Smooth muscle cell (in vitro differentiated cells): ENCODE data around the gene SUPT20H. TPM values are rescaled to one million over a fixed set of nuclear protein-coding genes. Genes with fewer than 3 reads are reported as not detected.

Experiments used
- DNase-seq: peaks from one replicate; lab custom pipeline; 2025; ENCODE audit not compliant: unreplicated experiment; lab: John Stamatoyannopoulos, UW
- H2AFZ ChIP-seq: fragments of 200-600 bp; sonication (generic); 2 replicates; pipeline ENCODE4 v1.6.0; 2016; ENCODE audit warnings: antibody characterized with exemption, low read depth, mild to moderate bottlenecking
- H3F3A ChIP-seq: fragments of 200-600 bp; sonication (generic); 2 replicates; pipeline ENCODE4 v1.6.0; 2017; ENCODE audit warnings: antibody characterized with exemption, low read depth
- H3K27ac ChIP-seq: fragments of 200-600 bp; sonication (generic); 2 replicates; pipeline ENCODE4 v1.5.1; 2016; ENCODE audit warnings: low read depth, mild to moderate bottlenecking
- H3K27me3 ChIP-seq: fragments of 200-600 bp; sonication (generic); 2 replicates; pipeline ENCODE4 v1.6.1; 2016; ENCODE audit warnings: low read depth, mild to moderate bottlenecking
- H3K36me3 ChIP-seq: fragments of 200-600 bp; sonication (generic); 2 replicates; pipeline ENCODE4 v1.5.1; 2016; ENCODE audit warnings: low read depth
- H3K4me1 ChIP-seq: fragments of 200-600 bp; sonication (generic); 2 replicates; pipeline ENCODE4 v1.5.1; 2016; ENCODE audit warnings: low read depth
- H3K4me2 ChIP-seq: fragments of 200-600 bp; sonication (generic); 2 replicates; pipeline ENCODE4 v1.6.0; 2016; ENCODE audit warnings: mild to moderate bottlenecking
- H3K4me3 ChIP-seq: fragments of 200-600 bp; sonication (generic); 2 replicates; pipeline ENCODE4 v1.5.1; 2016; ENCODE audit warnings: mild to moderate bottlenecking
- H3K79me2 ChIP-seq: fragments of 200-600 bp; sonication (generic); 2 replicates; pipeline ENCODE4 v1.6.0; 2016; ENCODE audit warnings: low read depth, mild to moderate bottlenecking
- H3K9ac ChIP-seq: fragments of 200-600 bp; sonication (generic); 2 replicates; pipeline ENCODE4 v1.6.0; 2016; ENCODE audit warnings: low read depth
- H3K9me3 ChIP-seq: fragments of 200-600 bp; sonication (generic); replicated peaks from 2 replicates; pipeline ENCODE4 v1.5.1; 2016; ENCODE audit warnings: low read depth
- H4K20me1 ChIP-seq: fragments of 200-600 bp; sonication (generic); 2 replicates; pipeline ENCODE4 v1.6.0; 2016; ENCODE audit warnings: low read depth
- WGBS: methylation state at CpG from one replicate; pipeline ENCODE4 v1.1.7; 2016; ENCODE audit warnings: low lambda C conversion rate; 5-methylcytosine and 5-hydroxymethylcytosine counted together
- polyA plus RNA-seq: library from polyadenylated mRNA; unstranded; fragments of >200 nt; fragmentation: Nextera tagmentation; extraction: Ambion mirVana; gene quantifications from 2 replicates; pipeline ENCODE4 v1.2.1, GENCODE V29; 2016
- total RNA-seq: library from RNA; depleted of rRNA; stranded (reverse); fragments of >200 nt; gene quantifications from 2 replicates; pipeline ENCODE4 v1.2.3, GENCODE V29; 2014
- TF ChIP-seq, protein P1 (sequence below): fragments of 200-600 bp; sonication (generic); IDR thresholded peaks from 2 replicates; pipeline ENCODE4 v1.5.1; 2017; ENCODE audit warnings: borderline replicate concordance, mild to moderate bottlenecking, antibody characterized with exemption; ENCODE audit not compliant: insufficient read depth, poor library complexity, severe bottlenecking

Gene SUPT20H
- 86.4 and 116 TPM in 2 replicates for total RNA-seq
- 46.9 and 61.8 TPM in 2 replicates for polyA plus RNA-seq

DNA sequence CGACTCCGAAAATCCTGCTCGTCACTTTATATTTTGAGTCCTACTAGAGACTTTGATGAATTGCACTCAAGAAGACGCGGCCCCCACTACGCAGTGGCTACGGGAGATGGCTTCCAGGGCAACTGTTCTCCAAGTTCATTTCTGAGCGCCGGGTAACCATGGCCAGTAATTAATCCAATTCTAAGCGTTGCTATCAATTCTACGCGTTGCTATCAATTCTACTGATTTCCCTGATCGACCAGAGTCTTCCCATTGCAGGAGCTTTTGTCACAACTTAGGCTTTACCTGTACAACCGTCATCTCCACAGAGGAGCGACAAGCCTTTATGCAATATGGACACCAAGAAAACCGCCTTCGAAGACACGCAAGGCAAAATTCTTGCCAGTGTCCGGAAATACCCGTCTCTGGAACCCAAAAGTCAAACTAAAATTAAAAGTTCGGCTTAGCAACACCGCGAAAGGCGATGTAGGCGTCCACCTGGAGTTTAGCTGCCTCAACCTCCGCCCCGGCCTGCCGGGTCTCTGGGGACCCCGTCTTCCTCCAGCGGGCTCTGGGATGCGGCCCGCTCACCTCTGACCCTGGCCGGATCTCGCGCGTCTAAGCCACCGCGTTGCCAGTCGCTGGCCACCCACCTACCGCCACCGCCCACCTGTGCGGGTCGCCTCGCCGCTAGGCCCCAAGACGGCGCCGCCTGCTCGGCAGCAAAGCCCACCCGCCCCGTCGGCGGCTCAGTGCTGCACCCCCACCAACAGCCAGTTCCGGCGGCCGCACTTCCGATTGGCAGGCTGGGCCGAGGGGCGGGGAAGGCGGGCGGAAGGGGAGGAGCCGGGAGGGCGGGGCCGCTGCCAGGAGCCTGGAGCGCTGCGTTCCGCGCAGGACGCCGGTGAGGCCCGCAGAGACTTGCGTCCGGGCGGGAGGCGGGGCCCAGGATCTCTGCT lies at the start of gene SUPT20H:
Gene SUPT20H, minus strand, starts transcription at position 779 of the 938 bp plus-strand sequence. CDS start 8,198 bp downstream, outside the sequence.
- peak; percentile 76 for DNase-seq
- WGBS: under 1% methylated on average over 47 of the region's 75 CpGs
- Histone ChIP-seq H3K36me3 (no peaks in the 10 kb centered on the region), H3K4me2 (peak within 1 kb of the TSS; percentile 83), H3K4me1 (no peaks in the 10 kb centered on the region), H3K4me3 (peak within 1 kb of the TSS; percentile 75), H4K20me1 (no peaks in the 10 kb centered on the region), H3K9ac (peak within 1 kb of the TSS; percentile 86), H3F3A (no peaks in the 10 kb centered on the region), H3K27me3 (no peaks in the 10 kb centered on the region), H3K9me3 (no peaks in the 10 kb centered on the region), H2AFZ (peak within 1 kb of the TSS; percentile 92), H3K27ac (peak within 1 kb of the TSS; percentile 56), H3K79me2 (peaks cover 50% of the 10 kb centered on the region)
- TF ChIP-seq, protein P1, sequence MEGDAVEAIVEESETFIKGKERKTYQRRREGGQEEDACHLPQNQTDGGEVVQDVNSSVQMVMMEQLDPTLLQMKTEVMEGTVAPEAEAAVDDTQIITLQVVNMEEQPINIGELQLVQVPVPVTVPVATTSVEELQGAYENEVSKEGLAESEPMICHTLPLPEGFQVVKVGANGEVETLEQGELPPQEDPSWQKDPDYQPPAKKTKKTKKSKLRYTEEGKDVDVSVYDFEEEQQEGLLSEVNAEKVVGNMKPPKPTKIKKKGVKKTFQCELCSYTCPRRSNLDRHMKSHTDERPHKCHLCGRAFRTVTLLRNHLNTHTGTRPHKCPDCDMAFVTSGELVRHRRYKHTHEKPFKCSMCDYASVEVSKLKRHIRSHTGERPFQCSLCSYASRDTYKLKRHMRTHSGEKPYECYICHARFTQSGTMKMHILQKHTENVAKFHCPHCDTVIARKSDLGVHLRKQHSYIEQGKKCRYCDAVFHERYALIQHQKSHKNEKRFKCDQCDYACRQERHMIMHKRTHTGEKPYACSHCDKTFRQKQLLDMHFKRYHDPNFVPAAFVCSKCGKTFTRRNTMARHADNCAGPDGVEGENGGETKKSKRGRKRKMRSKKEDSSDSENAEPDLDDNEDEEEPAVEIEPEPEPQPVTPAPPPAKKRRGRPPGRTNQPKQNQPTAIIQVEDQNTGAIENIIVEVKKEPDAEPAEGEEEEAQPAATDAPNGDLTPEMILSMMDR: no peak

- no peaks in the 10 kb centered on the region for H3K36me3 ChIP-seq
- H3K9ac ChIP-seq: no peak overlapping the region
- no peaks in the 10 kb centered on the region for H3K27me3 ChIP-seq
- H3K27ac ChIP-seq: no peak overlapping the region
- WGBS: 8% methylated on average over 1 of the region's 1 CpG
- no peak overlapping the region for H3K4me3 ChIP-seq
- H4K20me1 ChIP-seq: no peaks in the 10 kb centered on the region
- no peak overlapping the region for H3K4me2 ChIP-seq
- no peaks in the 10 kb centered on the region for H3F3A ChIP-seq
- H3K4me1 ChIP-seq: no peaks in the 10 kb centered on the region
- no peak overlapping the region for H2AFZ ChIP-seq
- H3K79me2 ChIP-seq: no peaks in the 10 kb centered on the region
- H3K9me3 ChIP-seq: no peaks in the 10 kb centered on the region
- no peak for DNase-seq
- TF ChIP-seq, protein P1: peak; percentile 63
These were observed 49.7 kb upstream of the SUPT20H start for GRCh38 chr13:37109051-37109678.

DNA sequence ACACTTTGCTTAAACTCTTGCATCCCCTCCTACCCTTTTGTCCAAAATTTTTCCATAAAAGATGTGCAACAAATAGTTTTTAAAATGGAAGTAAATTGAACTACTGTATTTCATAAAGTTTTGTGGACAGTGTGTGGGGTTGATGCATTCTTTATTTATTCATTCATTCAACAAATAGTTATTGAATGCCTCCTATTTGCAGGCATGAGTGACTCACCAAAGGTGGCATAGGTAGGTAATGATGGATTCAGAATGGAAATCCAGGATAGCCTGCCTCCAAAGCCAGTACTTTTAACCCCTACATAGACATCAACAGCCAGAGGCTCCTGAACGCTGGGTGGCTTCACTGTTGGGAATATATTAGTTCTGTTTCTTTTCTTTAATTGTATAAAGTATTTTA lies 48.4 kb upstream of the SUPT20H start:
- H3K9ac ChIP-seq: no peak overlapping the region
- H4K20me1 ChIP-seq: no peaks in the 10 kb centered on the region
- H3K9me3 ChIP-seq: no peaks in the 10 kb centered on the region
- H3K27ac ChIP-seq: no peak overlapping the region
- TF ChIP-seq, protein P1: no peak
- no peaks in the 10 kb centered on the region for H3K79me2 ChIP-seq
- H3K4me3 ChIP-seq: no peak overlapping the region
- no peak overlapping the region for H2AFZ ChIP-seq
- WGBS: 83% methylated on average over 1 of the region's 1 CpG
- H3K27me3 ChIP-seq: no peaks in the 10 kb centered on the region
- H3K4me1 ChIP-seq: no peaks in the 10 kb centered on the region
- no peaks in the 10 kb centered on the region for H3K36me3 ChIP-seq
- no peak for DNase-seq
- no peaks in the 10 kb centered on the region for H3F3A ChIP-seq
- H3K4me2 ChIP-seq: no peak overlapping the region
